ENCODE data around the gene EFHC1.
"Not testable (repeated sequence)": the region's sequence is repeated elsewhere in the genome, so short reads cannot be mapped to it uniquely, and the experiment has no call there.

EFHC1 gene

GRCh38 chr6:52461194-52461593 lies 41.1 kb downstream of the EFHC1 start:
- DNase-seq, result not testable (repeated sequence)

- DNase-seq, result no peak
Observed at GRCh38 chr6:52474173-52474572, 54.0 kb downstream of the EFHC1 start.

DNA sequence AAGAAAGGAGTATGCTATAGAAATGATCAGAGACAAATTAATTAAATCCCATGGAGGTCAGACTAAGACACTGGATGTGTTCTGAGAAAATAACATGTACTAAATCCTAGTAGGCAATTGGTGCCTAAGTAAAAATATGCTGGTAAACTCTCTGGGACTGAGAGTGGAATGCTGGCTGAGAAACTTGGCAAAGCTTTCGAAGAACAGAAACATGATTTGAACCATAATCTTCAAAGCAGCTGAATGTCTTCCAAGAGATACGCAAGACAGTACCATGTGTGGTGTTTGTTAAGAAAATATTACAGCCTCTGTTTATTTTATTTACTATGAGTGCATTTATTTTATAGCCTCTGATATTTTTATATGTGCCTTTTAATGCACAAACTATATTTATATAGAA lies 55.2 kb downstream of the EFHC1 start:
- DNase-seq, result no peak

- no peak for DNase-seq
Observed at GRCh38 chr6:52482903-52483670, 62.9 kb downstream of the EFHC1 start.

GRCh38 chr6:52483671-52484003 lies 63.5 kb downstream of the EFHC1 start:
- DNase-seq, result no peak

GRCh38 chr6:52489881-52490280 lies 69.7 kb downstream of the EFHC1 start:
- DNase-seq, result no peak

- no peak for DNase-seq
Observed at GRCh38 chr6:52491203-52492069, 71.3 kb downstream of the EFHC1 start.

DNA sequence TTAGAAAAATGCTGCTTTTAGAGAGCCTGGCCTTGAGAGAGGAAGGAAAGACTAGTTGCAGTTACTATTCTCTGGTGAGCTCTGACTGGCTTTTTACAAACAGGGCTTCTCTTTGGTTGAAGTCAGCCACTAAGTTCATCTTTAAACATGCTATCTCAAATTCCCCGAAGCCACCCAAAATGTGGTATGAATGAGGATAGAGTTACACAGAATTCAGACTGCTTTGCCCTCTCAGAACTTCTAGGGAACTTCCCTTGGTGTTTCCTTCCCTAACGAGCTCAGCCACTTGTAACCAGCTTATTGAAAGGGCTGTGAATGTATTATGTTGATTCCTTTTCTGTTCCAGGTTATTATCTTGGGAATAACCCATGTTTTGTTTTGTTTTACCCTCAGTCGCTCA lies 73.5 kb downstream of the EFHC1 start:
- no peak for DNase-seq

- DNase-seq, result no peak
Observed at GRCh38 chr6:52494298-52495072, 74.3 kb downstream of the EFHC1 start.

GRCh38 chr6:52495922-52496321 lies 75.8 kb downstream of the EFHC1 start:
- no peak for DNase-seq

DNA sequence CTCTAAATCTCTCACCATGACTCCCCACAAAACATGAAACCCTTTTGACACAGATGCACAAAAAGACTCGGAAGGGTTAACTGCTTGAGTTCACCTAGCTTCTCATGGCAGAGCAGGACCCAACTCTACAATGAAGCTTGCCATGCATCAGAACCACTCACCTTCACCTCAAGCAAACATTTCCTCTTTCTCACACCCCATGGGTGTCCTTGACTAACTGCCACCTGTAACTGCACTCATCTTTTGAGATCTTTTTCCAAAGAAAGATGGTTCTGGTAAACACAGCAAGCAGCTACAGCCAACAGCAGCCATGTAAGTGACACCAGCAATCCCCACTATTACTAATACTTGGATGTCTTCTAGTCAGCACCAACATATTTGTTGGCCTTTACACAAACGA lies 76.5 kb downstream of the EFHC1 start:
- DNase-seq, result no peak

DNA sequence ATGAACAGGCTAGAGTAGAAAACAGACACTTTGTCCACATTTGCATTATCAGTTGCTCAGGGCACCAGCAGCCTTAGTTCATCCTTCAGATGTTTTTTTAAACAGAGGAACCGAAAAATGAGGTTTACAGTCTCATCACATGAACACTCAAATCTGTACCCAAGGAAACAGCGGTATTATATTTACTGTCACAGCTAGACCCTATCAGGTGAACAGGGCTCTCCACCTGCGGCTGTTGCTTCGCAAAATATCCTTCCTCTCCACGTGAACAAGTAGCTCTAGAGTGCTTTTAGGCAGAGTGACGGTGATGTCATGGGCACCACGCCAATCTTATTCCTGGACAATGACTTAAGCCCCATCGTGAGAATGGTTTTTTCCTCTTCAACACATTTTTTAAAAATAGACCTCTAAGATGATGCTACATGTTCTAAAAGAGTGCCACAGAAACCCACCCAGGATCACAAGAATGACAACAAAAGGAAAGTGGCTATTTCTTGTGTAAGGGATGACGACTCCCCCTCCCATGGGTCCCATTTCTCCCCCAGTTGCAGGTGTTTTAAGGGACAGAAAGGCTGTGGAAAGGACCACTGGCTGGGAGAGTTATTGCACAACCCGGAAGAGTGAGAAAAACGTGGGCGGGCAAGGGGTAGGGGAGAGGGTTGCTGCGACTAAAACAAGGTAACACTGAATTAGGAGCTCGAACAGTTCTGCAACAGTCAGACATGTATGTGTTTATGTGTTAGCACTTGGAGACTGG lies 77.7 kb downstream of the EFHC1 start:
- DNase-seq, result no peak

DNA sequence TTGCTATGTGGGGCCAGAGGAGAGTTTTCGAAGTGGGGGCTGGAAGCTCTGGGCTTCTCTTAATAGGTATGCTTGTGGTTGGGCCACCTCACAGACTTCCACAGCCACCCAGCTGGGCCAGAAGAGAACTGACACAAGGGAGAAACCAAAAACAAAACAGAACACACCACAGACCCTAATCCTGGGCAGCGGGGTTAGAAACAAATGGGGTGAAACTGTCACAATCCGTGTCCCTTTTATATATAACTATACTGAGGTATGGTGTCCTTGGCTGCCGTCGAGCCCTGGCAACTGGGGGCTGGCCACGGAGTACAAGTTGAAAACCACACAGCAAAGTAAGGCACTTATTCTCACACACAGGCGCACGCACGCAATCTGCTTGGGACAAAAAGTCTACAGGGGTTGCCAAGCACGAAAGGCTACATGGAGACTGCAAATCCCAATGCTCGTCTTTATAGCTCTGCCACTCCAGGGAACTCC lies 78.4 kb downstream of the EFHC1 start:
- DNase-seq, result no peak

- no peak for DNase-seq
Observed at GRCh38 chr6:52499026-52499425, 78.9 kb downstream of the EFHC1 start.

DNA sequence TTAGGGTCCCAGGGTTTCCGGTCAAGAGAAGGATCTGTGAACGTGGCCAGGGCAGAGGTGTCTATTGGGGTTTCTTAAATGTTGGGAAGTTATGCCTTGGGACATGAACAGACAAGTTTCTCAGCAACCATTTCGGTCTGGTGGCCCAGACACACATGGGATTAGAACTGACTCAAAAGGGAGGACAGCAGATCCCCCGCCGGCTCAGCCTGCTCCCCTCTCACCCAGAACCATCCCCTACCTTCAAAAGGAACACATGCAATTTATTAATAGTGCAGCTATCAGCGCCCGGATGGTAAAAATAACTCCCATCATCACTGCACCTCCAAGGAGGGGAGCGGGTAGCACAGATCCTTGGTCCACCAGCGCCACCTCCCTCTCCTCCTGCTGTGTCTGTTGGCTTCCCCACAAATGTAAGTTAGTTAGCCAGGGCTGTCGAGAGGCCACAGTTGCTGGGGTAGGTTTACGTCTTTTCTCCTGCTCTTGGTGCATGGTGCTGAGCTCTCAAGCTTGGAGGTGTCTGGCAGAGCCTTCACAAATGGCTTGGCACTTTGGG lies 79.6 kb downstream of the EFHC1 start:
- no peak for DNase-seq

DNA sequence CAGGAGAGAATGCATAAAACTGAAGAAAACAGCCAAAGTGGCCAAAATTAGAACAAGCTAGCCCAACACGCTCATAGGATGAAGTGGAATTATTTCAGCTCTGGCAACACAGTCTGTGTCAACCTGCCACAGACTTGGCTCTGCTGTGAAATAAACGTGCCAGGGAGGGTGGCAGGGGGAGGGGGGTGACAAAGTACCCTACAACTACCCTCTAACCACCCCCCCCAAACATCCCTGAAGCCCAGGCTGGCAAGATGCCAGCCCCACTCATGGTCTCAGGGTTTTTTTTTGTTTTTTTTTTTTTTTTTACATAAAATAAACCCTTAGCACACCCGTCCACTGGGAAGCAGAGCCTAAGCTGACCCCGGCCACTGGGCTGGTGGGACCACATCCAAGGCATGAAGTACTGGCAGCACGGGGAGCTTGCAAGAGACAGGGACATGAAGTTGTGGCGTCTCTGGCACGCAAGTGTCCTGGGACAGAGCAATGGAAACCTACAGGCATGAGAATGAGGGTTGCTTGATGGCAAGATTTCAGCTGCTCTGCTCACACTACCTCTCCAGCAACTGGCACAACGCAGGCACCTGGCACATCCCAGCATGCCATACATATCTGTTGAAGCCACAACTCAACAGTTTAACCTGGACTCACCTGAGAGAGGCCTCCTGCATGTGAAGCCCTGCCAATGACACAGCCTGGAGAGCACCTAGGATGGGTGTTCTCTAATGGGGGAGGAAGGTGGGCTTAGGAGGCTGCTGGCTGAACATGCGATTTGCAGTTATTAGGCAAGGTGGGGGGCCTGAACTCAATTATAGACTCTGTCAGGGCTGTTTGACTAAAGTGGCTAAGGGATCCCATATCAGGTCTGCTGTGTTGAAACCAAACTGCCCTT lies 80.3 kb downstream of the EFHC1 start:
- DNase-seq, result no peak

GRCh38 chr6:52502306-52503029 lies 82.3 kb downstream of the EFHC1 start:
- DNase-seq, result no peak

DNA sequence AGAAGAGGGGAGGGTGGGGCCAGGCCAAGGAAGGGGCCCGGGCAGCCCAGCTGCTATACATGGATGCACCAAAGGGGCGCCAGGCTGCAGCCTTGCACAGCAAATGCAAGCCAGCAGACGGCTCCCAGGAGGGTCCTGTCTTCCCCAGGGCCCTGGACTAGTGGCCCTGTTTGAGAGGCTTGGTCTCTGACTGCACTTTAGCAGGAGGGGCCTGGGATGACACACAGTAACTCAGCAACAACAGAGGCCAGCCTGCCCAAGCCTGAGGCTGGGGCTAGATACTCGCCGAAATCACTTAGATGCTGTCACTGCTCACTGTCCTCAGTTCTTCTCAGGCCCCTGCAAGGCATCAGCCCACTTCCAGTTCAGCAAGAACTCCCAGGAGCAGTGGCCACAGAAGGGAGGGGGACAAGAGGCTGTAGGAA lies 83.2 kb downstream of the EFHC1 start:
- DNase-seq, result no peak

- no peak for DNase-seq
Observed at GRCh38 chr6:52503851-52504781, 84.0 kb downstream of the EFHC1 start.
